K562 (cell line): ENCODE results near the gene PALM3. TPM values are rescaled to one million over a fixed set of nuclear protein-coding genes. Genes with fewer than 3 reads are reported as not detected.

Experiments used
- ATAC-seq: fragments of 200-7000 bp; cut with Tn5 transposase; 3 replicates; pipeline ENCODE4 v1.9.1; 2020; ENCODE audit warnings: moderate library complexity
- BruUV-seq: library from RNA; stranded (reverse); fragments of 400-500 nt; replicated peaks from 2 replicates; lab custom pipeline; 2021; lab: Mats Ljungman, UMichigan
- CTCF ChIA-PET: fragments of 300-600 bp; formaldehyde crosslinking; extraction: SDS; loops from one replicate; lab custom pipeline; 2021; ENCODE audit warnings: low intra/inter-chr PET ratio; lab: Yijun Ruan, JAX
- POLR2A ChIA-PET: fragments of 300-600, 350-650 bp; sonication (Branson Sonifier 250); formaldehyde crosslinking; extraction: SDS; loops from one replicate; lab custom pipeline; 2021; ENCODE audit warnings: antibody characterized with exemption, inconsistent platforms; lab: Yijun Ruan, JAX
- DNase-seq, 4 experiments: peaks; one replicate each; pipeline versions ENCODE4 v3.0.0 to v3.0.0-alpha.2; 2011 to 2018; ENCODE audit warnings: low spot score in 3 of 4, mixed read lengths in 3 of 4; ENCODE audit errors: extremely low read depth in 1 of 4
- FAIRE-seq: peaks from 2 replicates; lab custom pipeline; 2011; peaks lifted over from hg19 to GRCh38; lab: Jason Lieb, UNC
- H2AFZ ChIP-seq: 2 replicates; pipeline ENCODE4 v1.6.0; 2011; ENCODE audit warnings: low read depth, low read length, control low read depth, inconsistent platforms
- H3K27ac ChIP-seq: fragments of 200-600 bp; 3 replicates; pipeline ENCODE4 v1.8.0; 2011; ENCODE audit warnings: low read depth, mild to moderate bottlenecking, control low read depth, inconsistent platforms, low read length, moderate library complexity, mixed read lengths; ENCODE audit errors: extremely low read depth
- H3K27me3 ChIP-seq, 2 experiments: fragments of 300-600 bp in 1 of 2; 2 replicates in 1 of 2; 3 replicates in 1 of 2; pipeline versions ENCODE4 v1.6.0 to v1.8.0; 2011; ENCODE audit warnings: inconsistent platforms in 2 of 2, low read length in 2 of 2, mild to moderate bottlenecking in 1 of 2, mixed read lengths in 1 of 2, moderate library complexity in 1 of 2; ENCODE audit not compliant: control insufficient read depth in 2 of 2, insufficient read depth in 2 of 2
- H3K36me3 ChIP-seq: fragments of 300-600 bp; 3 replicates; pipeline ENCODE4 v1.8.0; 2011; ENCODE audit warnings: mild to moderate bottlenecking, low read length, inconsistent platforms; ENCODE audit not compliant: control insufficient read depth, insufficient read depth
- H3K4me1 ChIP-seq, 2 experiments: fragments of 200-600 bp in 1 of 2; replicated peaks in 1 of 2; 2 replicates in 1 of 2; 3 replicates in 1 of 2; pipeline versions ENCODE4 v1.5.1 to v1.8.0; 2011; ENCODE audit warnings: inconsistent platforms in 2 of 2, low read length in 2 of 2, mild to moderate bottlenecking in 1 of 2, mixed read lengths in 1 of 2, moderate library complexity in 1 of 2; ENCODE audit not compliant: control insufficient read depth in 2 of 2, insufficient read depth in 2 of 2
- H3K4me2 ChIP-seq: 2 replicates; pipeline ENCODE4 v1.6.1; 2011; ENCODE audit warnings: low read length, control low read depth, inconsistent platforms, mixed read lengths; ENCODE audit not compliant: insufficient read depth
- H3K4me3 ChIP-seq: fragments of 200-600 bp; sonication (generic), shearing (Covaris generic); 2 replicates; pipeline ENCODE4 v1.5.1; 2016; ENCODE audit warnings: control low read depth, inconsistent platforms
- H3K79me2 ChIP-seq: fragments of 200-600 bp; 3 replicates; pipeline ENCODE4 v1.8.0; 2011; ENCODE audit warnings: low read length, inconsistent platforms; ENCODE audit not compliant: control insufficient read depth, insufficient read depth
- H3K9ac ChIP-seq, 2 experiments: 2 replicates each; pipeline versions ENCODE4 v1.6.0 to v1.6.1; 2011; ENCODE audit warnings: low read depth in 2 of 2, low read length in 2 of 2, control low read depth in 1 of 2, inconsistent platforms in 1 of 2, mild to moderate bottlenecking in 1 of 2, mixed read lengths in 1 of 2; ENCODE audit not compliant: insufficient read depth in 1 of 2
- H3K9me1 ChIP-seq: one replicate; pipeline ENCODE4 v1.6.0; 2011; ENCODE audit warnings: inconsistent platforms, mild to moderate bottlenecking, low read length, moderate library complexity; ENCODE audit not compliant: control insufficient read depth, insufficient read depth
- H3K9me3 ChIP-seq: replicated peaks from 2 replicates; pipeline ENCODE4 v1.5.1; 2011; ENCODE audit warnings: low read depth, low read length, inconsistent platforms; ENCODE audit not compliant: control insufficient read depth, insufficient read depth
- H4K20me1 ChIP-seq: replicated peaks from 2 replicates; pipeline ENCODE4 v1.6.1; 2011; ENCODE audit warnings: low read length, inconsistent platforms, mixed read lengths; ENCODE audit not compliant: control insufficient read depth, insufficient read depth
- ATF1 ChIP-seq, 2 experiments: fragments of 450-650 bp in 1 of 2; IDR thresholded peaks; 2 replicates each; pipeline ENCODE4 v1.6.1; 2016; ENCODE audit warnings: missing compliant biosample characterization in 1 of 2, missing genetic modification characterization in 1 of 2
- CREBBP ChIP-seq: IDR thresholded peaks from one replicate; pipeline ENCODE4 v1.6.1; 2012; ENCODE audit warnings: low read depth, mild to moderate bottlenecking, control low read depth, inconsistent platforms, low read length
- CTCFL ChIP-seq: IDR thresholded peaks from 2 replicates; pipeline ENCODE4 v1.6.1; 2011; ENCODE audit warnings: borderline replicate concordance, low read depth, mild to moderate bottlenecking, moderate library complexity, low read length; ENCODE audit not compliant: insufficient read depth, poor library complexity, severe bottlenecking
- E2F4 ChIP-seq: sonication (generic); formaldehyde crosslinking; IDR thresholded peaks from 2 replicates; pipeline ENCODE4 v1.8.0; 2022; ENCODE audit warnings: mild to moderate bottlenecking, low read depth, missing genetic modification reagents
- ELK3 ChIP-seq: fragments of 450-650 bp; formaldehyde crosslinking; IDR thresholded peaks from 2 replicates; pipeline ENCODE4 v1.4.0; 2020; ENCODE audit warnings: mild to moderate bottlenecking
- GABPA ChIP-seq: fragments of 200-800 bp; sonication (Bioruptor generic); conservative IDR thresholded peaks from 2 replicates; pipeline ENCODE4 v1.6.1; 2016; ENCODE audit warnings: low read depth, missing genetic modification characterization, missing compliant biosample characterization
- GTF2B ChIP-seq: IDR thresholded peaks from 2 replicates; pipeline ENCODE4 v1.6.1; 2011; ENCODE audit not compliant: insufficient read length; ENCODE audit errors: extremely low read depth
- L3MBTL2 ChIP-seq: fragments of 450-650 bp; IDR thresholded peaks from 2 replicates; pipeline ENCODE4 v1.6.1; 2016; ENCODE audit warnings: mild to moderate bottlenecking, moderate library complexity
- OTX1 ChIP-seq: fragments of 450-650 bp; formaldehyde crosslinking; IDR thresholded peaks from 2 replicates; pipeline ENCODE4 v1.4.0; 2022; ENCODE audit warnings: mild to moderate bottlenecking
- ZNF23 ChIP-seq: fragments of 250-450 bp; sonication (Bioruptor Pico); IDR thresholded peaks from 2 replicates; pipeline ENCODE4 v1.4.0; 2020; ENCODE audit warnings: mild to moderate bottlenecking
- WGBS: fragments of 100-300 bp; shearing (Covaris generic); methylation state at CpG from one replicate; pipeline ENCODE4 v1.1.6; 2016; ENCODE audit warnings: low coverage, mixed read lengths; ENCODE audit not compliant: insufficient coverage; ENCODE audit errors: missing lambda C conversion rate; 5-methylcytosine and 5-hydroxymethylcytosine counted together
- in situ Hi-C: fragments of 300-500 bp; cut with MboI; formaldehyde crosslinking; loops from 4 replicates; pipeline ENCODE4 v1.15.0; 2018; ENCODE audit warnings: inconsistent platforms, mixed read lengths
- intact Hi-C: fragments of 100-400 bp; cut with micrococcal nuclease; formaldehyde crosslinking; loops from 2 replicates; pipeline ENCODE4 v1.14.2; 2022
- polyA plus RNA-seq, 8 experiments: library from polyadenylated mRNA; depleted of rRNA in 4 of 8; stranded (reverse) in 5 of 8; unstranded in 3 of 8; fragments of >200 nt; fragmentation: Nextera tagmentation in 2 of 8; fragmentation: Illumina TruSeq in 1 of 8; extraction: Ambion mirVana in 2 of 8; extraction: Trizol in 1 of 8; gene quantifications; 2 replicates each; pipeline versions ENCODE4 v1.2.1 to v1.2.3, GENCODE V29; 2011 to 2014; ENCODE audit warnings: inconsistent platforms in 1 of 8, missing spikeins in 1 of 8
- total RNA-seq, 7 experiments: library from RNA; depleted of rRNA in 6 of 7; stranded (reverse); fragments of >200 nt in 6 of 7; fragmentation: Illumina TruSeq in 2 of 7; extraction: Trizol in 2 of 7; gene quantifications; 2 replicates each; pipeline versions ENCODE4 v1.2.1 to v1.2.3, GENCODE V29; 2011 to 2021; ENCODE audit warnings: low replicate concordance in 1 of 7

PALM3 gene
- total and polyA plus RNA-seq, 9 of the 15 experiments (the other 6 are each of a cell fraction or from before 2014, with no cell fraction given): 0.07 to 9.3 (median 3.3) TPM

GRCh38 chr19:14006085-14006765 lies 55.7 kb downstream of the PALM3 start, which contains the start of gene RFX1 (continued):
- TF ChIP-seq E2F4 (CRISPR knock-in tag): peak; percentile 94
- peak; percentile 74 for TF ChIP-seq GABPA (tag)
- TF ChIP-seq ZNF23 (CRISPR knock-in tag): no peak

- intact Hi-C loops (loop anchor here (2.0 kb wide), 1 partner anchor 53 kb away; the partner anchor contains the start of gene DCAF15), in situ Hi-C loops (no loop called here)
- DNase-seq (peak; percentile 92 to 94 (median 93)), FAIRE-seq (no peak), ATAC-seq (peak; percentile 78)
- H3K4me1 ChIP-seq: peaks cover 45 to 46% of the 10 kb centered on the region in 2 experiments
- peak overlapping the region; percentile 93 to 99 for H3K9ac ChIP-seq
- no peaks in the 10 kb centered on the region for H3K9me1 ChIP-seq
- H3K4me2 ChIP-seq: peak overlapping the region; percentile 98
- ChIA-PET CTCF (interaction anchor here (1.4 kb wide), 1 partner anchor 126 kb away, joined by 4 read pairs; no protein-coding TSS in a partner anchor), POLR2A (interaction anchor here (0.6 to 2.3 kb wide), 20 partner anchors 7 to 670 kb away, joined by 3 to 15 read pairs (median 7); partner anchors contain the start of genes DCAF15 and IL27RA)
- H3K79me2 ChIP-seq: peaks cover 45% of the 10 kb centered on the region
- no peaks in the 10 kb centered on the region for H4K20me1 ChIP-seq
- H3K9me3 ChIP-seq: no peaks in the 10 kb centered on the region
- WGBS: under 1% methylated on average over 14 of the region's 50 CpGs
- H3K36me3 ChIP-seq: peaks cover 7% of the 10 kb centered on the region; the same call in 1 of the 3 replicates
- peak overlapping the region; percentile 53 for H2AFZ ChIP-seq
- H3K4me3 ChIP-seq: peak overlapping the region; percentile 82
- BruUV-seq: TSS peak; percentile 65
- H3K27ac ChIP-seq: peak overlapping the region; percentile 100
- H3K27me3 ChIP-seq: no peaks in the 10 kb centered on the region
- TF ChIP-seq ELK3 (CRISPR knock-in tag): no peak
- 0 out of 2 replicates have a peak, but pooled peaks have one; percentile 2 for TF ChIP-seq OTX1 (CRISPR knock-in tag)
- no peak for TF ChIP-seq GTF2B
- TF ChIP-seq CTCFL: no peak
- TF ChIP-seq L3MBTL2: no peak
- no peak for TF ChIP-seq ATF1 (CRISPR knock-in tag; IDR thresholded peaks at IDR 0.05)
- TF ChIP-seq ATF1 (tag; IDR thresholded peaks at IDR 0.05): no peak
- TF ChIP-seq CREBBP: no peak
These were observed 56.4 kb downstream of the PALM3 start for GRCh38 chr19:14005349-14006084.
